ENCODE results near the gene SLC27A5.

SLC27A5 gene

GRCh38 chr19:58555369-58555885 lies 43.6 kb upstream of the SLC27A5 start:
- H3K27ac ChIP-seq (ENCODE audit: low read depth, low read length) = peak overlapping the region; percentile 64
- peaks cover 25% of the 10 kb centered on the region for H3K4me1 ChIP-seq (ENCODE audit: control insufficient read depth, insufficient read depth, low read length)
- H3K36me3 ChIP-seq (ENCODE audit: control insufficient read depth, insufficient read depth, low read length) = peaks cover 44% of the 10 kb centered on the region

DNA sequence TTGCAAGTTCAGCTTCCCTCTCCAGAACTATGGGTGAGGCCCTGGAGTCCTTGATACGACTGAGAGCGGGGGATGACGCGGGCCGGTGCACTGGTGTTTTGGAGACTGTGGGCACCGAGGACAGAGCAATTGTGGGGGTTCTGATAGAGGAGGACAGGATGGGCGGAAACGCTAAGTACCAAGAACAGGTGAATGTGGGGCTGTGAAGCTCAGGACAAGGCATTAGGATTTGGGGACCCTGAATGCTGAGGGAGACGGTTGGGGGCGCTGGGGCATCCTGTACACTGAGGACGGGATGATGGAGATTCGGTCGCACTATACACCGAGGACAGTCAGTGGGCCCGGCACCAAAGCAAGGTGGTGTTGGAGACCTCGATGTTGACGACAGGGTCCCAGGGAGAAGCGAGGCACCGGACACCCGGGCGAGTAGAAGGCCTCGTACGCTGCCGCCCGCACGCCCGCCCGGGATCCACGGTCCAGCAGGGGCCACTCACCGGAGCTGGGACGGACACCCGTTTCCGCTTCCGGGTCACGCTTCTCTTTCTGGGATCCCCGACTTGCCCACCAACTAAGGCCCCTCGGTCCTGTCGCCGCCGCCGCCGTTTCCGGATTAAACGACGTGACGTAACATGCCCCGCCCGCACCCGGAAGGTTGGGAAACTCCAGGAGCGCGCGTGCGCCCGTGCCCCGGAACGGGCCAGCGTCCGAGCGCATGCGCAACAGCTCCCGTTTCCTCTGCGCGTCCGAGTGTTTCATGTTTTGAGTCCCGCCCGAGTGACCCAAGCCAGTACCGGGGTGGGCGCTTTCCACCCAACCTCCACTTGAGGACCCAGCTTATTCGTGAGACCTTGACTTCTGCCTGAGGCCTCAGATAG lies 42.9 kb upstream of the SLC27A5 start, which contains the start of gene CHMP2A:
TSS of gene CHMP2A (minus strand) at position 612 of the 875 bp plus-strand sequence. CDS start 893 bp downstream, outside the sequence.
- H3K9ac ChIP-seq (ENCODE audit: low read length) = peak within 1 kb of the TSS; percentile 80
- peak within 1 kb of the TSS; percentile 74 for H3K4me3 ChIP-seq (ENCODE audit: low read depth, low read length)
- H3K36me3 ChIP-seq (ENCODE audit: control insufficient read depth, insufficient read depth, low read length) = peaks cover 51% of the 10 kb centered on the region
- no peaks in the 10 kb centered on the region for H3K9me3 ChIP-seq (ENCODE audit: control insufficient read depth, insufficient read depth, low read depth, low read length)
- H3K4me1 ChIP-seq (ENCODE audit: control insufficient read depth, insufficient read depth, low read length) = peaks cover 22% of the 10 kb centered on the region
- peak within 1 kb of the TSS; percentile 64 for H3K27ac ChIP-seq (ENCODE audit: low read depth, low read length)
- no peaks in the 10 kb centered on the region for H3K27me3 ChIP-seq (ENCODE audit: control insufficient read depth, insufficient read depth, low read length)

More at GRCh38 chr19:58555369-58555885, 43.6 kb upstream of the SLC27A5 start:
- Histone ChIP-seq H3K4me3 (ENCODE audit: low read depth, low read length) (peak overlapping the region; percentile 74), H3K9ac (ENCODE audit: low read length) (peak overlapping the region; percentile 80), H3K9me3 (ENCODE audit: control insufficient read depth, insufficient read depth, low read depth, low read length) (no peaks in the 10 kb centered on the region), H3K27me3 (ENCODE audit: control insufficient read depth, insufficient read depth, low read length) (no peaks in the 10 kb centered on the region)

GRCh38 chr19:58553799-58554493 lies 42.2 kb upstream of the SLC27A5 start:
- Histone ChIP-seq H3K27ac (ENCODE audit: low read depth, low read length) (peak overlapping the region; percentile 42), H3K4me3 (ENCODE audit: low read depth, low read length) (peak overlapping the region; percentile 74), H3K9me3 (ENCODE audit: control insufficient read depth, insufficient read depth, low read depth, low read length) (no peaks in the 10 kb centered on the region), H3K4me1 (ENCODE audit: control insufficient read depth, insufficient read depth, low read length) (peaks cover 20% of the 10 kb centered on the region), H3K36me3 (ENCODE audit: control insufficient read depth, insufficient read depth, low read length) (peaks cover 59% of the 10 kb centered on the region), H3K27me3 (ENCODE audit: control insufficient read depth, insufficient read depth, low read length) (no peaks in the 10 kb centered on the region), H3K9ac (ENCODE audit: low read length) (peak overlapping the region; percentile 80)

DNA sequence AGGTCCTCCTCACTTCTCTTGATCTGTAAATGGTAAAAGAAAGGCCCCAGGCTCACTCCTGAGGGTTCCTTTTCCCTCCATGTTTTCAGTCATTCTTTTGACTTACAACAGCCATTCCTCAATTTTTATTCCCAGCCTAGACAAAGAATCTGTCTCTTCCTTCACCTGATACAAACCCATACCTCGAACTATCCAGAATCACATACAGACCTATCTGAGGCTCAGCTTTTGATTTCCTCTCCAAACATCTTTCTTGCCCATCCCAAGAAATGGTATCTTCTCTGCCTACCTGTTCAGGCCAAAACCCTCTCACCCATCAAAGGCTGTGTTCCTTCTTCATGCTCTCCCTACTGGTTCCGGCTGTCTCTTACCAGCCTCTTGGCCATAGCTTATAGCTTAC lies 40.9 kb upstream of the SLC27A5 start:
- Histone ChIP-seq H3K9me3 (ENCODE audit: control insufficient read depth, insufficient read depth, low read depth, low read length) (no peaks in the 10 kb centered on the region), H3K4me1 (ENCODE audit: control insufficient read depth, insufficient read depth, low read length) (peaks cover 20% of the 10 kb centered on the region), H3K36me3 (ENCODE audit: control insufficient read depth, insufficient read depth, low read length) (peaks cover 72% of the 10 kb centered on the region), H3K9ac (ENCODE audit: low read length) (no peak overlapping the region), H3K27me3 (ENCODE audit: control insufficient read depth, insufficient read depth, low read length) (no peaks in the 10 kb centered on the region), H3K4me3 (ENCODE audit: low read depth, low read length) (no peak overlapping the region), H3K27ac (ENCODE audit: low read depth, low read length) (no peak overlapping the region)

- Histone ChIP-seq H3K4me3 (ENCODE audit: low read depth, low read length) (no peak overlapping the region), H3K36me3 (ENCODE audit: control insufficient read depth, insufficient read depth, low read length) (peaks cover 77% of the 10 kb centered on the region), H3K27ac (ENCODE audit: low read depth, low read length) (no peak overlapping the region), H3K9ac (ENCODE audit: low read length) (no peak overlapping the region), H3K9me3 (ENCODE audit: control insufficient read depth, insufficient read depth, low read depth, low read length) (no peaks in the 10 kb centered on the region), H3K4me1 (ENCODE audit: control insufficient read depth, insufficient read depth, low read length) (peaks cover 16% of the 10 kb centered on the region), H3K27me3 (ENCODE audit: control insufficient read depth, insufficient read depth, low read length) (no peaks in the 10 kb centered on the region)
These were observed 40.0 kb upstream of the SLC27A5 start for GRCh38 chr19:58551577-58552471.

DNA sequence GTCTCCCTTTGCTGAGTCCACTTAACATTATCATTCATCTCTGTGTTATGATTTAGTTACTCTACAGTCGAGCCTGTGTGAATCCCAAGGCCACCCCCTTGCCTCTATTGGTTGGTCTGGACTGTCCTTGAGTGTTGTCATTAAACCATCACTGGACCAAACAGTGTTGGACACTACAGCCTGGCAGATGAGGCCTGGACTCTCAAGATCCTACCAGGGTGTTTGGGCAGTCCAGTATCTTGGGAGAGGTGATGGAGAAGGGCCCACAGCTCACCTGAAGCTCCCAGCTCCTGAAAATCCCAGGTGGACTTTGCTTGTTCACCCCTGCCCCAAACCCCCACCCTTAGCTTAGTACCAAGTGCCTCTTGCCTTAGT lies 39.3 kb upstream of the SLC27A5 start:
- H3K9ac ChIP-seq (ENCODE audit: low read length) = no peak overlapping the region
- H3K27ac ChIP-seq (ENCODE audit: low read depth, low read length) = no peak overlapping the region
- peaks cover 77% of the 10 kb centered on the region for H3K36me3 ChIP-seq (ENCODE audit: control insufficient read depth, insufficient read depth, low read length)
- peaks cover 18% of the 10 kb centered on the region for H3K4me1 ChIP-seq (ENCODE audit: control insufficient read depth, insufficient read depth, low read length)
- no peaks in the 10 kb centered on the region for H3K9me3 ChIP-seq (ENCODE audit: control insufficient read depth, insufficient read depth, low read depth, low read length)
- H3K27me3 ChIP-seq (ENCODE audit: control insufficient read depth, insufficient read depth, low read length) = no peaks in the 10 kb centered on the region
- no peak overlapping the region for H3K4me3 ChIP-seq (ENCODE audit: low read depth, low read length)

DNA sequence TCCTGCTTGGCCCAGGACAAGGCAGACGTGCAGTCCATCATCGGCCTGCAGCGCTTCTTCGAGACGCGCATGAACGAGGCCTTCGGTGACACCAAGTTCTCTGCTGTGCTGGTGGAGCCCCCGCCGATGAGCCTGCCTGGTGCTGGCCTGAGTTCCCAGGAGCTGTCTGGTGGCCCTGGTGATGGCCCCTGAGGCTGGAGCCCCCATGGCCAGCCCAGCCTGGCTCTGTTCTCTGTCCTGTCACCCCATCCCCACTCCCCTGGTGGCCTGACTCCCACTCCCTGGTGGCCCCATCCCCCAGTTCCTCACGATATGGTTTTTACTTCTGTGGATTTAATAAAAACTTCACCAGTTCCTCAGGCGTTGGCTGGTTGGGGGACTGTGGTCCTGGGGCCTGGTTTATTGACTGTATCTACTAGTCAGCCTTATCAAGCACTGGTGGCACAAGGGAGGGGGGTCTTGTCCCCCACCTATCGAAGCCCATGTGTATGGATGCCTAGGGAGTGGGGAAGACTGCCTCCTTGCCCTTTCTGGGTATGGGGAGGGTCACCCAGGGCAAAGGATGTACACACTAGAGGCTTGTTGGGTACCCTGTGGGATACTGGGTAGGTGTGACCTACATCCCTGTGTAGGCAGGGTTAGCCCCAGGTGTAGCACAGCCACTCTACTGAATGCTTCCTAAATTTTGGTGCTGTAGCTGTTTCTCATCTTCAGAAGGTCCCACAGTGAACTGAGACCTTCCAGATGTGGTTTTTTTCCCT lies 38.8 kb upstream of the SLC27A5 start:
- H3K9ac ChIP-seq (ENCODE audit: low read length) = no peak overlapping the region
- H3K4me1 ChIP-seq (ENCODE audit: control insufficient read depth, insufficient read depth, low read length) = peaks cover 24% of the 10 kb centered on the region
- peaks cover 80% of the 10 kb centered on the region for H3K36me3 ChIP-seq (ENCODE audit: control insufficient read depth, insufficient read depth, low read length)
- H3K27ac ChIP-seq (ENCODE audit: low read depth, low read length) = no peak overlapping the region
- no peaks in the 10 kb centered on the region for H3K9me3 ChIP-seq (ENCODE audit: control insufficient read depth, insufficient read depth, low read depth, low read length)
- no peaks in the 10 kb centered on the region for H3K27me3 ChIP-seq (ENCODE audit: control insufficient read depth, insufficient read depth, low read length)
- no peak overlapping the region for H3K4me3 ChIP-seq (ENCODE audit: low read depth, low read length)

- Histone ChIP-seq H3K4me3 (ENCODE audit: low read depth, low read length) (no peak overlapping the region), H3K36me3 (ENCODE audit: control insufficient read depth, insufficient read depth, low read length) (peaks cover 87% of the 10 kb centered on the region), H3K9ac (ENCODE audit: low read length) (no peak overlapping the region), H3K4me1 (ENCODE audit: control insufficient read depth, insufficient read depth, low read length) (peaks cover 19% of the 10 kb centered on the region), H3K27me3 (ENCODE audit: control insufficient read depth, insufficient read depth, low read length) (no peaks in the 10 kb centered on the region), H3K27ac (ENCODE audit: low read depth, low read length) (no peak overlapping the region), H3K9me3 (ENCODE audit: control insufficient read depth, insufficient read depth, low read depth, low read length) (no peaks in the 10 kb centered on the region)
These were observed 38.0 kb upstream of the SLC27A5 start for GRCh38 chr19:58549664-58550361.

- Histone ChIP-seq H3K27me3 (ENCODE audit: control insufficient read depth, insufficient read depth, low read length) (no peaks in the 10 kb centered on the region), H3K27ac (ENCODE audit: low read depth, low read length) (no peak overlapping the region), H3K9ac (ENCODE audit: low read length) (no peak overlapping the region), H3K9me3 (ENCODE audit: control insufficient read depth, insufficient read depth, low read depth, low read length) (no peaks in the 10 kb centered on the region), H3K4me3 (ENCODE audit: low read depth, low read length) (no peak overlapping the region), H3K36me3 (ENCODE audit: control insufficient read depth, insufficient read depth, low read length) (peaks cover 87% of the 10 kb centered on the region), H3K4me1 (ENCODE audit: control insufficient read depth, insufficient read depth, low read length) (peaks cover 17% of the 10 kb centered on the region)
These were observed 37.3 kb upstream of the SLC27A5 start for GRCh38 chr19:58548859-58549663.
